Endometrial microvascular endothelial cells (primary cell): ENCODE data around the gene AUTS2. TPM values are rescaled to one million over a fixed set of nuclear protein-coding genes. Genes with fewer than 3 reads are reported as not detected.

Source experiments
- in situ Hi-C: cut with HindIII; loops from 2 replicates; pipeline ENCODE4 v1.10.0; 2017; ENCODE audit warnings: low sequenced_read_pairs, low pct_unique_long_range_greater_than_20kb; ENCODE audit errors: inconsistent ontology term
- total RNA-seq: library from RNA; depleted of rRNA; stranded (reverse); fragments of >200 nt; gene quantifications from one replicate; pipeline ENCODE4 v1.2.3, GENCODE V29; 2015; ENCODE audit errors: inconsistent ontology term

The AUTS2 gene
- total RNA-seq, 1 donor from 2014 or later, result 0.09 TPM

DNA sequence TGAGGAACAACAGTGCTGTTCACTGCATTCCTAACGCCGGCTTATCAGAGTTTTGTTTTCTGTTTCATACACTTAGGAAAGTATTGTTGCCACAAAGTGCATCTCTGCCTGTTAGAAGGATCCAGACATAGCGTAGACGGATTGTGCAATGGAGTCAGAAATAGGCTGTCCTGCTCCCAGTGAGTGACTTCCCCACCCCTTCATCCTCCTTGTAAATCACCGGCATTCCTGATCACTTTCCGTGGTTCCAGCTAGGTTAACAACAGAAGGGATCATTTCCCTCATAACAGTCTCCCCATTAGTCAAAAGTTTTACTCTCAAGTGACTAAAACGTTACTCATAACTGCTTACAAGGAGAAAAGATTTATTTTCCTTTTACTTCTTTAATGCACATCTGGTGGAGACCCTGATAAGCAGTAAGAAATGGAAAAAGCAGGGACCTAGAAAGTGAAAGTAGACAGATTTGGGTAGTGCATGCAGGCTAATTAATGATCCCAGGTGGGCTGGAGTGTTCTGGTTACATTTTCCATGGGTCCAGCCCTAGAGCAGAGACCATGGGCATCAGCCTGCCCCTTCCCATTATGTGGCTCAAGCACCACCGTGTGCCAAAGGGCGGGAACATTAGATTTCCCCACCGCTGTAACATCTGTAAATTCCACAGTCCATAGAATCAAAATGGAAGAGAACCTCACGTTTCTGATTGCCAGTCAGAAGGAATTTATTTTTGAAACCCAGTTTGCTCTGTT, 1138.6 kb downstream of the AUTS2 start:
- in situ Hi-C loops, result no loop called here

DNA sequence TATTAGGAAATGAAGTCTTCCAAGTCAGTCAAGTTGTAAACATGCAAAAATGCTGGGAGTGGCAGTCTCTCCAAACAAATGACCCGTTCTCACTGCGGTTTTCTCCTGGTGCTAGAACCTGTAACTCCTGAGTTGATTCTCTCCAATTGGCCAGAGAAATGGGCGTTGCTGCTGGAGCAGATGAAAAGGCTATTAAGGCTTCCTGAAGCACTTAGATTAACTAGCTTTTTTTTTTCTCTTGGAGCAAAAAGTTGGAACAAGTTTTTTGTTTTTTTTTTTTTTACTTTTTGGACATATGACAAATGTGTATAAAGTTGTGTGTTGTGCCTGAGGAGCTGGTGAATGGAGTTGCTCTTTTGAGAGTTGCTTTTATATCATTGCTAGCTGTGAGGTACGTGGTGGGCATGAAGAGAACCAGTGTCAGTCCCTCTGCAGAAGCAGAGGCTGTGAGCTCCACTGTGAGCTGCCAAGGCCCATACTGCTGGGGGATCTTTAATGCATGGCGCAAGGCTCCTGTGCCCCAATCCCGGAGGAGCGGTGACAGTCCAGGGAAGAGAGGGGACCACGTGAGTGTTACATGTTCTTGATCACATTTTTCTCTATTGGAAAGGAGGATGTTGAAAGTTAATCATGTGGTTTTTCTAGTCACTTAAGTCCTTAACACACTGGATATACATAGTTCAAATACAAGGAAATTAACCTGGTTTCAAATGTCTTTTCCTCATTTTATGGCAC, 1140.0 kb downstream of the AUTS2 start:
- in situ Hi-C loops, result no loop called here

DNA sequence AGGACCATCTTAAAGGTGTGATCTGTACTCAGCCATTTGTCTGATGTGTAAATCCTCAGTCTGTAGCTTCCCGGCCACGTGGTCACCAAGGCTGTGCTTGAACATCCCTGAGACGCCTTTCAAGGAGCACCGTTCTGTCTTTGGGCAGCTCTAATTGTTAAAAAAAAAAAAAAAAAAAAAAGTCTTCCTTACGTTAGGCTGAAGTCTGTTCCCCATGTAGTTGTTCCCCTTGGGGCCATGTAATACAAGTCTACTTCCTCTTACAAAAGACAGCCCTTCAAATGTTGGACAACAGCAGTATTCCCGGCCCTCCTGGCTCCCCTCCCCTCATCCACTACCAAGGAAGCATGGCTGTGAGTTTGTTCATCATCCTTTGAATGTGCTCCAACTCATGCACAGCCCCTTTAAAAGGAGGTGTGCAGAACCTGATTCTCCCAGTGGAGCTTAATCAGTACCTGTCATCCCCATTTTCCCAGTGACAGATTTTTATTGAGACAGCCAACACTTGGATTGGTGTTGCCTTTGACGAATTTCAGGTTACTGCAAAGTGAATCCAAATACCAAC, 1141.5 kb downstream of the AUTS2 start:
- in situ Hi-C loops, result no loop called here

DNA sequence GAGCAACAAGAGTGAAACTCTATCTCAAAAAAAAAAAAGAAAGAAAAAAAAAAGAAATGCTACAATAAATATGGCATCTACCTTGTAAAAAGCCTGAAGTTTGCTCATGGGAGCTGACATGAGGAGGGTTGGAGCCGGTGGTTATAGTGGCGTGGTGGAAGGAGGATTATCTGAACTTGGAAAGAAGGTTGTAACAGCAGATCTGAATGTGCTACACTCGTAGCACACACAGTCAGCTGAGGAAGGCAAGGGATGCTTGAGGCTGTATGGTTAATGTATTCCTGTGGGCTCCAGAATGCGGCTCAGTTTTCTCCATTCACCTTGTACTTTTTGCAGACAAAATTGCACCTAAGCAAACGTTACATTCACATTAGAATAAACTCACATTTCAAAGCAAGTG, 1143.4 kb downstream of the AUTS2 start:
- in situ Hi-C loops, result no loop called here

DNA sequence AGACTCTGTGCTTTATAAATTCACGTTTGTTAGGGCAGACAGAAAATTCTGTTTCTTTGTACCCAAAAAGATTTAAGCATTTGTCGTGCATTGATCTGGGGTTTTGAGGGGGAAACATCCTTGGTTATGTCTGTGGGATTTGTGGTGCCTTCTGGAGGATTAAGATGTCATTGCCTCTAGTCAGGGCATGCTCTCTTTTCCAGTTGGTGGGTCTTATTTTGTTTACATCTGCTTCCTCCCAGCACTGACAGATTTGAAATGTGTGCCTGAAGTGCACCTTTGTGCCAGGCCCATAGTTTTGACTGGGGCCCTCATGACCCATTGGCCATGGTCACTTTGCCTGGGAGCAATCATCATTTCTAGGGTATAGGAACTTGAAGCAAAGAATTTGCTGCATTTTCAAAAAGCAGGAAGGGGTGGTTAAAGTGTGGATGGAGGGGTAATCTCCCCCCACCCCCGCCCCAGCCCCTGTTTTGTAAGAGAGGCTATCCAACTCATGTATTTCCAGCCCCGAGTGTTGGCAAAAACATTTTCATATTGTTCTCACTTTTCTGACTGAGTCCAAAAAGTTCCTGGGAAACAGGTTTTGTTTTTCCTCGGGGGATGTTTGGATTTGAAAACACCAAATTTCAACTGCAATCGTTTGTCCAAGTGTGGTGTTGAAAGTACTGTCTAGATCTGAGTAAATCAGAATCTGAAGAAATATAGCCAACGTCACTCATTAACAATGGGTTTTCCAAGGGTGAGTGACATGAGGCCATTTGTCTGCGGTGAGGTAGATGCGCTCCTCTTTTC, 1145.5 kb downstream of the AUTS2 start:
- in situ Hi-C loops, result no loop called here

DNA sequence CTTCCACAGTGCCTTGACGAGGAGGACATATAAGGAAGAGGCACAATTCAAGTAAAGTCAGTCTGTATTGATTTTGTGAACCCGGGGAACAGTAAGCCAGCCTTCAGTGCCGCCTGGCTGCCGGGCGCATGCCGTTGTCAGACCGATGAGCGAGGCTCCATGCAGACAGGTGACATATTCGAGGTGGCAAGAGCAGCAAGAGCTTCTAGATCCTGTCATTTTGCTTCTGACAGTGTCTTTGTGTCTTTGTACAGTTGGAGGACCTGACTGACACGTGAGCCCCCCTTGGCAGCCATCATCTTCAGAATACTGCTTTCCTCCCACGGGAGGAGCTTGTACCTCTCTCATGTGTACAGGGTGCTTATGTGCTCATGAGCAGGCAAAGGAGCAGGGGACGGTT, 1146.2 kb downstream of the AUTS2 start:
- in situ Hi-C loops, result no loop called here

DNA sequence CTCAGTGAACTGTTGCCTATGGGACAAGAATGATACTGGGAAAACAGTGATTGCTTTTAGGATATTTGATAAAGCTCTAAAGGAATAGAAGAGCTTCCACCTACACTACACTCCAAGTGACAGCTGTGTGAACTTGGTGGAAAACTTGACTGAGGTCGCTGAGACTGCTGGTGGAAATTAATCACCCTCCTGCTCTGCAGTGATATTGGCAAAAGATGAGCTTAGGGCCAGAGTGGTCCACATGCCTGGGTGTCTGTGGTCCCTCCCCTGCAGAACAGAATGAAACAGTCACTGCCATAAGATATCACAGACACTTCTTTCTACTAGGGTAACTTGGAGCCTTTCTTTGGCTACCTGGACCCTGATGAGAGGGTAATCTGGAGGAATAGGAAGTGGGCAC, 1151.6 kb downstream of the AUTS2 start:
- in situ Hi-C loops, result no loop called here

DNA sequence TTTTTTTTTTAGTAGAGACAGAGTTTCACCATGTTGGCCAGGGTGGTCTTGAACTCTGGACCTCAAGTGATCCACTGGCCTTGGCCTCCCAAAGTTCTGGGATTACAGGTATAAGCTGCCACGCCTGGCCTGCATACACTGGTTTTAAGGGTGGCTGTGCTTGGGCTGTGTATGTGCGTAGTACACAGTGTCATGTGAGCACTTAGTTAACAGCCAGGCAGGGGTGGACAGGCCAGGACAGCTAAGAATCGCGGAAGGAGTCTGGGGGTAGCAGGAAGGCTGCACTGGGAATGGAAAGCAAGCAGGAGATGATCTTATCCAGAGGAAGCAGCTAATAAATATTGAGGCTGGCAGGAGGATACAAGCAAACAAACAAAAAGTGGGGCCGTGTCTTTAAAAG, 1153.6 kb downstream of the AUTS2 start:
- in situ Hi-C loops, result no loop called here

DNA sequence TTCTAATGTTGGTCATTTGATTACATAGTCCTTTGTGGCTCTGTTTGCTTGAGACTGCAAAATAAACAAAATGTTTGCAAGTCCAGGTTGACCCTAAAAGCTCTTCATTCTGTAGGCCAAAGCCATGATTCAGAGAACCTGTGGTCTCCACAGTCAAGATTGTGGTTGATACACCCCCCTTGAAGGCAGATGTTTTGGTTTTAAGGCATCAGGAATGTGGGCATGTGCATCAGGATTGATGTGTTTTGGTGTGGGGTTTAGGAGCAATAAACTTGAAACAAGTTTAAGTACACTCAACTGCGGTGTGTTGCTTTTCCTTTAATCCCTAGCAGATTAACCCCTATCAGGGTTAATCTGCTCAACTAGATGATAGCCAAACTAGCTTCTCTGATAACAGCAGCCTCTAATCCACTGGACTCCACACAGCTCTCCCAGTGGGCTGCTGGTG, 1154.5 kb downstream of the AUTS2 start:
- in situ Hi-C loops, result no loop called here

DNA sequence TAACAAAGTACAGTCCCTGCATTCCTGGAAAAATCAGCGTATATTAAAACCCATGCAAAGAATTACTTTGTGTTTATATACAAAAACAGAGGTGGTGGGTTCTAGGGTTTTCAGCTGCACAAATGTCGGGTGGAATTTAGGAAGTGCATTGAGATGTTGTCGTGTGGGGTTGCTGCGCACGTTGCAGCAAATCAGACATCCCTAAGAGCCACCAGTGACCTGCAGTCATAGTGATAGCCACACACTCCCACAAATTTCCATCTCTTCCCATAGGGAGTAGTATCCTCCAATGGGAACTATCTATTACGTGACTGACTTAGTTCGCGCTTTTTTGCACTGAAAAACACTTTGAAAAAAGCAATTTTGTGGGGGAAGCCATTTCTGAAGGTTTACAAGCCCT, 1158.5 kb downstream of the AUTS2 start:
- in situ Hi-C loops, result no loop called here

DNA sequence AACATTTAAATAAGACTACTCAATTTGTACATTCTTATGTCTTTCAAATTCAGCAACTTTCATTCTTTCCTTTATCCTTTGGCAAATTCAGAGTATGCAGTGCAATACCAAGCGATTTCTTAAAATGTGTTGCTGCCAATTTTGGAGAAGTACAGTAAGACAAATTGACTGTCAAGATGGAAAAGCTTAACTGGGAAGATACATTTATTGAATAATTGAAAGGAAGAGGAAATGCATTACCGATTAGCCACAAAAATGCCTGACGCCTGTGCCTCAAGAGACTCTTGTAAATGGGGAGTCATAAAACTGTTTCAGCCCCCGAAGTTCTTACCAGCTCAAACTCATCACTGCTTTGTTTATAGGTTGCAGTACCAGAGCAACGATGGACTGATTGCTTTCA, 1160.4 kb downstream of the AUTS2 start:
- in situ Hi-C loops, result no loop called here

DNA sequence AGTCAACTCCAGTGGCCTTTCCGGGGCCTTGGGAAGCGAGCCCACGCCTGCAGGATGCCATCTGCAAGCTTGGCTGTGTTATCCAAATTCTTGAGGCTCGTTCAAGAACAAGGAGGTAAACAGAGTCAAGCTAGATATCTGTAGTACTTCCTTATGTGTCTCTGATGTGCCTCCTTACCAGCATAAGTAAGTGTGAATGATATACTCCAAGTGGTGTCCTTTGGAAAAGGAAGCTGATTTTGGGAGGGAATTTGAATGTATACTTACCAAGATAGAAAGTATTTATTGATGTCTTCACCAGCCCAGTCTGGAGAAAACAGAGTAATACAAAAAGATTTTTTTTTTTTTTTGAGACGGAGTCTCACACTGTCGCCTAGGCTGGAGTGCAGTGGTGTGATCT, 1161.4 kb downstream of the AUTS2 start:
- in situ Hi-C loops, result no loop called here

DNA sequence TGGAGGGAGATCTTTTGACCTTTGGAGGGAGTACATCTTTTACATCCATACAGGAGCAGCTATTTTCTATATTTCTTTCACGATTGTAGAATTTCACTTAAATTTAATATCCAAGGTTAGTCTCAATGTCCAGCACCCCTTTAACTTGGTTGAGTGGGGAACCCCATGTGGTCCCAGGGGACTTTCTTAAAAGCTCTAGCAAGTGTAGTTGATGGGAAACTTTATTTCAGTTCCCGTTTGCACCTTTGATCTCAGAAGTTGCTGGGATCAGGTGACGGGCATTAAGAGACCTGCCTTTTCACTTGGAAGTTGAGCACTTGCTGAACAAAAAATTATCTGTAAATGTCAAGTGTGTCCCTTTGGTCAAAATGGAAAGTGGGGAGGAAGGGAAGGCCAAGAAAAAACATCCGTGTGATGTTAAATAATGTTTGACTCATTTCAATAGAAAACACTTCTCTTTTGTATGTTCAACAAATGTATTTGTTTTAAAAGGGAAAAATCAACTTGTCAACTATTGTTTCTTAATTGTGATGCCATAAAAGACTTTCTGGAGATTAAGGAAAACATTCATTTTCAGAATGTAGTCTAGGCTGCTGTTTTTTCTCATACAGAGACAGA, 1163.5 kb downstream of the AUTS2 start:
- in situ Hi-C loops, result no loop called here

DNA sequence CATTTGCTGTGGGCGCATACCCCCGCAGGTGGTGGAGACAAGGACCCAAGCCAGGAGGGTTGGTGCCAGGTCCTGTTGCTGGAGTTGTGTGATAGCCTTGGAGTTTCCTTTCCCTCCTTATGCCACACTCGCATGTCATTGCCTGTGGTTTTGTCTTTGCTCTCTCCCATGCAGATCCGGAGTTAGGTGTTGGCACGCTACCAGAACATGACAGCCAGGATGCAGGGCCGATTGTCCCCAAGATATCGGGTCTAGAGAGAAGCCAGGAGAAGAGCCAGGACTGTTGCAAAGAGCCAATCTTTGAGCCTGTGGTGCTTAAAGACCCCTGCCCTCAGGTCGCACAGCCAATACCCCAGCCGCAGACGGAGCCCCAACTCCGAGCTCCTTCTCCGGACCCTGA, 1164.4 kb downstream of the AUTS2 start:
- in situ Hi-C loops, result no loop called here

DNA sequence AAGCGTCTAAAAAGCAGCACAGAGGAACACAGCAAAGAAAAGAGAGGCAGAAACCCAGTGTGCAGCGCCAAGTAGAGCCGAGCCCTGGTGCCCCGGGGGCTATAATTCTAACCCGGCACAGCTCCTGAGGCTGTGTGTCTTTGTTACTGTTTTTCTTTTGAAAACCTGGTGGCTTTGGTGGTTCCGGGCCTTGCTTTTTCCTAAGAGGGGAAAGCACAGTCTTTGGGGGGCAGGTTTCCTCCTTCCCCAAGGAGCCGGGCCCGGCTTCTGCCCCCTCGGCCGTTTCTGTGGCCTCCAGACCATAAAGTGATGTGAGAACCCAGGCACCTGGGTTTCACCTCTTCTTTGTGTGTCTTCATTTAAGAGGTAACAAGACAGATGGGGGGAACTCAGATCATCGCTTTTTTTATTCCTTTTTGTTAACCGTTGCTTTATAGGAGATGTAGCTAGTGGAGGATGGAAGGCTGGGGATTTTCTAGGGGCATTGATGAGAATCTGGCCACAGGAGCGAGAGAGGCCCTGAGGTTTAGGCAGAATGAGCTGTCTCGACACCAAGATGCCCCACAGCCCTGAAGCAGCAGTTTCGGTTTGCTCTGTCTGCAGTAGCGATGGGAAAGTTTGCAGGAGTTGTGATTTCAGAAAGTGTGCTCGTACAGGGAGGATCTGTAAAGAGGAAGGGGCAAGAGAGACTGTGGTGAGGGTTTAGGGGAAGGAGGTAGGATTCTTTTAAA, 1165.9 kb downstream of the AUTS2 start:
- in situ Hi-C loops, result no loop called here

DNA sequence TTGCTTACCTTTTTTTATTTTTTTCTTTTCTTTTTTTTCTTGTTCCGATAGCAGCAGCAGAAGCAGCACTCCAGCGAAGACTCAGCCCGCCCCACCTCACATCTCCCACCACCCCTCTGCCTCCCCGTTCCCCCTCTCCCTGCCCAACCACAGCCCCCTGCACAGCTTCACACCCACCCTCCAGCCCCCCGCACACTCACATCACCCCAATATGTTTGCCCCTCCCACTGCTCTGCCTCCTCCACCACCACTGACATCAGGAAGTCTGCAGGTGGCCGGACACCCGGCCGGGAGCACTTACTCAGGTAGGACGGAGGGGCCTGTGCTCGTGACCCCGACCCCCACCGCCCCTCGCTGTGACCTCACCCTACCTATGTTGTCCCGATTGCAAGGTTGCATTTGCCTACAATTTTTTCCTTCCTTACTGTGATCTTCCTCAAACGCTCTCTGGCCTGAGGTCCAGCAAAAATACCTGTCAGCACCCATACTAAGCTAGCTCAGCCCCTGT, 1166.5 kb downstream of the AUTS2 start:
- in situ Hi-C loops, result no loop called here

DNA sequence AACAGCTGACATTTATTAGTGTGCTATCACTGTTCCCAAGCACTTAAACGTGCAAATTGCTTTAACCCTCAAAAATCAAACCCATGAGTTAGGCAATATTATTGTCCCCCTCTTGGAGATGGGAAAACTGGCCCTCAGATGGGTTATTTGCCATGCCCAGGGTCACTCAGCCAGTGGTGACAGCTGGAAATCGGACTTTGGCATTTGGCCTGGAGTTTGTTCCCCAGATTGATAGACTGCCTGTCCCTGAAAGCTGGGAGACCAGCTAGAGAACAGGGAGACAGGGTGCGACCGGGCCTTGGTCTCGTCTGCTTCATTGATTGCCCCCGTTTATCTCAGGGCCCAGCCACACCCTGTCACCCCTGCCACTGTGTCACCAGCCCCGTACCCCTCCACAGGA, 1167.4 kb downstream of the AUTS2 start:
- in situ Hi-C loops, result no loop called here

DNA sequence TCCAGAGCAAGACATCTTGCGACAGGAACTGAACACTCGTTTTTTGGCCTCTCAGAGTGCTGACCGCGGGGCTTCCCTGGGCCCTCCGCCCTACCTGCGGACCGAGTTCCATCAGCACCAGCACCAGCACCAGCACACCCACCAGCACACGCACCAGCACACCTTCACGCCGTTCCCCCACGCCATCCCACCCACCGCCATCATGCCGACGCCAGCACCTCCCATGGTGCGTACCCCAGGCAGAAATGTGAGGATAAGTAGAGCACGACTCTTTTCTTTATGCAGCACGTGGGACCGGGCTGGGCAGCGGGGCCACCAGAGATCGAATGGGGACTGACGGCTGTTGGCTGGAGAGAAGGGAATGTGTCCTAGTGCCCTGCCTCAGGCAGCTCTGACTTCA, 1167.8 kb downstream of the AUTS2 start:
- in situ Hi-C loops, result no loop called here
